HFF-Myc (cell line): Measurements from ENCODE around the gene RPN2.

Source experiments
- DNase-seq: peaks from one replicate; pipeline ENCODE4 v3.0.0-alpha.2; 2011; ENCODE audit warnings: low read depth; ENCODE audit errors: extremely low read depth
- H3K4me3 ChIP-seq: replicated peaks from 2 replicates; pipeline ENCODE4 v1.5.1; 2011; ENCODE audit warnings: low read depth, mild to moderate bottlenecking, control low read depth, low read length
- TF ChIP-seq, protein P1 (sequence below): IDR thresholded peaks from 2 replicates; pipeline ENCODE4 v1.5.1; 2012; ENCODE audit warnings: mild to moderate bottlenecking, low read depth, low read length, control low read depth; ENCODE audit errors: missing control alignments

Gene RPN2

GRCh38 chr20:37172836-37173235 is 6.3 kb upstream of the RPN2 start:
- TF ChIP-seq, protein P1, sequence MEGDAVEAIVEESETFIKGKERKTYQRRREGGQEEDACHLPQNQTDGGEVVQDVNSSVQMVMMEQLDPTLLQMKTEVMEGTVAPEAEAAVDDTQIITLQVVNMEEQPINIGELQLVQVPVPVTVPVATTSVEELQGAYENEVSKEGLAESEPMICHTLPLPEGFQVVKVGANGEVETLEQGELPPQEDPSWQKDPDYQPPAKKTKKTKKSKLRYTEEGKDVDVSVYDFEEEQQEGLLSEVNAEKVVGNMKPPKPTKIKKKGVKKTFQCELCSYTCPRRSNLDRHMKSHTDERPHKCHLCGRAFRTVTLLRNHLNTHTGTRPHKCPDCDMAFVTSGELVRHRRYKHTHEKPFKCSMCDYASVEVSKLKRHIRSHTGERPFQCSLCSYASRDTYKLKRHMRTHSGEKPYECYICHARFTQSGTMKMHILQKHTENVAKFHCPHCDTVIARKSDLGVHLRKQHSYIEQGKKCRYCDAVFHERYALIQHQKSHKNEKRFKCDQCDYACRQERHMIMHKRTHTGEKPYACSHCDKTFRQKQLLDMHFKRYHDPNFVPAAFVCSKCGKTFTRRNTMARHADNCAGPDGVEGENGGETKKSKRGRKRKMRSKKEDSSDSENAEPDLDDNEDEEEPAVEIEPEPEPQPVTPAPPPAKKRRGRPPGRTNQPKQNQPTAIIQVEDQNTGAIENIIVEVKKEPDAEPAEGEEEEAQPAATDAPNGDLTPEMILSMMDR, result no peak
- no peak for DNase-seq
- no peak overlapping the region for H3K4me3 ChIP-seq

DNA sequence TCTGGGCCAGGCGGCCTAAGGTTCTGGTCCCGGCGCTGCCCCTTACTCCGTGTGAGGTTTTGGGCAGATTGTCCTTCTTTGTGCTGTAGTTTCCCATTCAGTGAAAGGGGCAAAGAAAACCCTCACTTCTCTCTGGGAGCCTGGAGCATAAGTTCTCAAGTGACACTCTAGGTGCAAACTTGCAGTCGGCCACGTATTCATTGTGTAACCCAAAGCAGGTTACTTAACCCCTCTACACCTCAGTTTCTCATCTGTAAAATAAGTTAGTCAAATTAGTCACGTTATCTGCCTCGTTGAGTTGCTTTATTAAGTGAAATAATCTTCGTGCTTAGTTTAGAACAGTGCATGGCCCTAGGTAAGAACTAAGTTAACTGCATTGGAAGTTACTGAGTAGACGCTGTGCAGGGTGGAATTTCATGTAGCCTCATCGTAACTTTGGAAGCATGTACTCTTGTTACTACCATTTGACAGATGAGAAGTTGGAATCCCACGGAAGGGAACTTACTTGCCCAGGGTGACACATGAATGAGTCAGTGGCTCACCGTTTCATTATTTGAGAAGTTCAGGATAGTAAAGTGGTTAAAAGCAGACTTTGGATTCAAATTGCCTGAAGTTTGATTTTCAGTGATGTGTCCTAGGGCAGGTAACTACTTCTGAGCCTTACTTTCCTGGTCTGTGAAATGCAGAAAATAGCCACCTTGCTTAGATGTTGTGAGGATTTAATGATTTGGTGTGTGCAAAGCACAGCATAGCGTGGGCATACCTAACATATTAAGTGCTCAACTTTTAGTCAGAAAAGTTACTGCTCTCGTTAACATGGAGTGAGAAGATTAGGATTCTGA is 774 bp downstream of the RPN2 start:
- TF ChIP-seq, protein P1, result no peak
- DNase-seq, result no peak
- H3K4me3 ChIP-seq, result peak overlapping the region; percentile 97

DNA sequence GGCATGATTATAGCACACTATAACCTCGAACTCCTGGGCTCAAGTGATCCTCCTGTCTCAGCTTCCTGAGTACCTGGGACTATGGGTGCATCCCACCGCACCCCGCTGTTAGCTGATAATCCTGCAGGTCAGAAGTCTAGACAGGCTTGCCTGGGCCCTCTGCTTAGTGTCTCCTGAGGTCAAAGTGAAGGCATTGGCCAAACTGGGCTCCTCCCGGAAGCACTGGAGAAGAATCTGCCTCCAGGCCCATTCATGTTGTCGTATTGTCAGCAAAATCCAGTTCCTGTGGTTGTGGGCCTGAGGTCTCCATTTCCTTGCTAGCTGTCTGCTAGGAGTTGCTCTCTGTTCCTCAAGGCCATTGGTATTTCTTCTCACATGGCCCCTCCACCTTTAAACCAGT is 6.6 kb downstream of the RPN2 start:
- TF ChIP-seq, protein P1, result no peak
- no peak for DNase-seq
- no peak overlapping the region for H3K4me3 ChIP-seq

DNA sequence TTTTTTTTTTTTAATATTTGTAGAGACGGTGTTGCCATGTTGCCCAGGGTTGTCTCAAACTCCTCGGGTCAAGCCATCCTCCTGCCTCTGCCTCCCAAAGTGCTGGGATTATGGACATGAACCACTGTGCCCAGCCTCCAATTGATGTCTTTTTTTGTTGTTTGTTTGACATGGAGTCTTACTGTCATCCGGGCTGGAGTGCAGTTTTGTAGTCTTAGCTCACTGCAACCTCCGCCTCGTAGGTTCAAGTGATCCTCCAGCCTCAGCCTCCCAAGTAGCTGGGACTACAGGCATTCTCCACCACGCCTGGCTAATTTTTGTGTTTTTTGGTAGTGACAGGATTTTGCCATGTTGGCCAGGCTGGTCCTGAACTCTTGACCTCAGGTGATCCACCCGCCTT is 9.7 kb downstream of the RPN2 start:
- DNase-seq, result no peak
- TF ChIP-seq, protein P1, result no peak
- no peak overlapping the region for H3K4me3 ChIP-seq

DNA sequence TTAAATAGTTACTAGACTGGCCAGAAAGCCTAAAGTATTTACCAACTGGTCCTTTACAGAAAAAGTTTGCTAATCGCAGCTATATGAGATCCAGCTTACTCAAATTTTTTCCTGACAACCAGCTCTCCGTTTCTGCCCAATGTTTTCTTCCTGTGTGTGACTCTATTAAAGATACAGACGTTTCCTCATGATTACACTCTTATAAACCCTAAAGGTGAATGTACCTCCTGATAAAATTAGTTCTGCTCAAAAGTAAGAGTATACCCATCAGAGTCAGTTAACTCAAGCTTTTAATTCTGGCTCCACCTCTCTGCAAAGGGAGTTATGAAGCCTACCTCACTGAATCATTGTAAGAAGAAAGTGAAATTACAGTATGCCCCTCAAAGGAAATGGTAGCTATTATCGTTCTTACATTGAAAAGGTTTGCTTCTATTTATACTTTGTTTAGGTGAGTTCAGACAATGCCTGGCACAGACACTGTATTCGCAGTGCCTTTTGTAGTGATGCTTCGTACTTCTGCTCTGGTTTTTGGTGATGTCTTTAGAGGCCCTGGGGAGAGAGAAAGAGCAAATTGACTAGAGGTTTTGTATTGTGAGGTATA is 10.4 kb downstream of the RPN2 start:
- no peak overlapping the region for H3K4me3 ChIP-seq
- TF ChIP-seq, protein P1, result no peak
- no peak for DNase-seq

GRCh38 chr20:37190354-37191112 is 11.4 kb downstream of the RPN2 start:
- TF ChIP-seq, protein P1, result no peak
- H3K4me3 ChIP-seq, result no peak overlapping the region
- DNase-seq, result no peak
